Ishikawa (cell line): ENCODE data around the gene CHD8.

ENCODE experiments used
- CEBPB ChIP-seq: IDR thresholded peaks from 2 replicates; pipeline ENCODE4 v1.6.1; 2012
- CREB1 ChIP-seq: IDR thresholded peaks from 2 replicates; pipeline ENCODE4 v1.6.1; 2012; ENCODE audit warnings: low read depth
- EGR1 ChIP-seq: IDR thresholded peaks from 2 replicates; pipeline ENCODE4 v1.6.1; 2012
- EP300 ChIP-seq: IDR thresholded peaks from 2 replicates; pipeline ENCODE4 v1.6.1; 2012; ENCODE audit warnings: borderline replicate concordance
- FOXM1 ChIP-seq: IDR thresholded peaks from 2 replicates; pipeline ENCODE4 v1.6.1; 2012; ENCODE audit warnings: low read depth, borderline replicate concordance
- MAX ChIP-seq: IDR thresholded peaks from 2 replicates; pipeline ENCODE4 v1.6.1; 2012
- NFIC ChIP-seq: IDR thresholded peaks from 2 replicates; pipeline ENCODE4 v1.6.1; 2012
- RAD21 ChIP-seq: IDR thresholded peaks from 2 replicates; pipeline ENCODE4 v1.6.1; 2012; ENCODE audit warnings: low read depth
- REST ChIP-seq: IDR thresholded peaks from 2 replicates; pipeline ENCODE4 v1.6.1; 2012; ENCODE audit warnings: low read depth, mild to moderate bottlenecking
- TAF1 ChIP-seq: IDR thresholded peaks from 2 replicates; pipeline ENCODE4 v1.6.1; 2012; ENCODE audit warnings: low read depth, mild to moderate bottlenecking
- TCF12 ChIP-seq: IDR thresholded peaks from 2 replicates; pipeline ENCODE4 v1.6.1; 2012; ENCODE audit warnings: low read depth
- TEAD4 ChIP-seq: IDR thresholded peaks from 2 replicates; pipeline ENCODE4 v1.6.1; 2012
- USF1 ChIP-seq: IDR thresholded peaks from 2 replicates; pipeline ENCODE4 v1.6.1; 2012
- YY1 ChIP-seq: IDR thresholded peaks from 2 replicates; pipeline ENCODE4 v1.6.1; 2012; ENCODE audit warnings: low read depth

- TF ChIP-seq CREB1 (no peak), FOXM1 (no peak), MAX (no peak), USF1 (no peak), EP300 (no peak), TAF1 (no peak), TEAD4 (no peak), YY1 (no peak), NFIC (no peak), REST (no peak), TCF12 (no peak), RAD21 (no peak), EGR1 (no peak), CEBPB (no peak)
Observed at GRCh38 chr14:21367582-21368144, 88.3 kb downstream of the CHD8 start.
